NCI-H446 treated with DMSO at 0.1 percent for 48 hours (cell line): ENCODE data around the gene OR8S1.
"Not testable (repeated sequence)": the region's sequence is repeated elsewhere in the genome, so short reads cannot be mapped to it uniquely, and the experiment has no call there.

Experiments
- DNase-seq: peaks from one replicate; lab custom pipeline; 2025; lab: John Stamatoyannopoulos, UW

OR8S1 gene

DNA sequence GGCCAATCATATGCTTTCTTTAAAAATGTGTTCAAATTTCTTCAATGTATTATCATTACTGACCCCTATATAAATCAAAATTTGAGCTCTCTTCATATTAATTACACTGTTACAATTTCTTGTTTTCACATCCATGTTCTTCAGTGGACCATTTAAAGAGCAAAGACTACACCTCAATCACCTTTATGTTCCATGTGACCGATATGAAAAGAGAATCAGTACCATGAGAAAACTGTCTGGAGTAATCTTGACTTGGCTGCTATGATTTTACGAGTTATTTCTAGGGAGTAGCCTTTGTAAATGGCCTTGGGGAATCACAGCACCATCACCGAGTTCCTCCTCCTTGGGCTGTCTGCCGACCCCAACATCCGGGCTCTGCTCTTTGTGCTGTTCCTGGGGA is at the start of gene OR8S1:
OR8S1 (plus strand) TSS at position 301 of the 400 bp plus-strand sequence; CDS start at position 301, 0 bp downstream.
- DNase-seq, result no peak

GRCh38 chr12:48482198-48482597 is 43.2 kb upstream of the OR8S1 start, which contains the start of gene C12orf54:
C12orf54 (plus strand) TSS chr12:48482498; CDS start chr12:48483297, 799 bp downstream.
- no peak for DNase-seq

GRCh38 chr12:48482930-48483329 is 42.5 kb upstream of the OR8S1 start:
- DNase-seq, result no peak

GRCh38 chr12:48486261-48486660 is 39.2 kb upstream of the OR8S1 start:
- no peak for DNase-seq

GRCh38 chr12:48486679-48487078 is 38.8 kb upstream of the OR8S1 start:
- DNase-seq, result no peak

DNA sequence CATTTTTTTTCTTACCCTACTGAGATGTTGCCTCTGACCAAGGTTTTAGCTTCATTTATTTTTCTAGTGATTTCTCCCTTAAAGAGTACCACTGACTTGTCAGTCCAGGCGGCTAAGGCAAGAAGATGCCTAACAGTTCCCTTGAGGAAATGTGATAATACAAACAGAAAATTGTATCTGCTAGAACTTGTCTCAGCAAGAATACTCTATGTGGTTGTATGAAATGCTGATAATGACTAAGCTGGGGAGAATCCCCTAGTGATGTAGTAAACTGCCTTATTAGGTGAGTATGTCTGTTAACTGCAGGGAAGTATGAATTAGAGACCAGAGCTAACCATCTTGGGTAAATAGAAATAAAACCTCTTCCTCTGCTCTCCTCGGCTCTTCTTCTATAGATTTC is 36.4 kb upstream of the OR8S1 start:
- DNase-seq, result no peak

DNA sequence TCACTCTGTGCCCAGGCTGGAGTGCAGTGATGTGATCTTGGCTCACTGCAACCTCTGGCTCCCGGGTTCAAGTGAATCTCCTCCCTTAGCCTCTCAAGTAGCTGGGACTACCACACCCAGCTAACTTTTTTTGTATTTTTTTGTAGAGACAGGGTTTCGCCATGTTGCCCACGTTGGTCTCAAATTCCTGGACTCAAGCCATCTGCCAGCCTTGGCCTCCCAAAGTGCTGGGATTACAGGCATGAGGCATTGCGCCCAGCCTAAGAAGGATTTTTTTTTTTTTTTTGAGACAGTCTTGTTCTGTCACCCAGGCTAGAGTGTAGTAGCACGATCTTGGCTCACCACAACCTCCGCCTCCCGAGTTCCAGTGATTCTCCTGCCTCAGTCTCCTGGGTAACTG is 36.0 kb upstream of the OR8S1 start:
- DNase-seq, result not testable (repeated sequence)

GRCh38 chr12:48500281-48500680 is 25.2 kb upstream of the OR8S1 start:
- DNase-seq, result not testable (repeated sequence)

GRCh38 chr12:48506836-48507235 is 18.6 kb upstream of the OR8S1 start:
- not testable (repeated sequence) for DNase-seq

GRCh38 chr12:48508987-48509386 is 16.4 kb upstream of the OR8S1 start:
- DNase-seq, result no peak

DNA sequence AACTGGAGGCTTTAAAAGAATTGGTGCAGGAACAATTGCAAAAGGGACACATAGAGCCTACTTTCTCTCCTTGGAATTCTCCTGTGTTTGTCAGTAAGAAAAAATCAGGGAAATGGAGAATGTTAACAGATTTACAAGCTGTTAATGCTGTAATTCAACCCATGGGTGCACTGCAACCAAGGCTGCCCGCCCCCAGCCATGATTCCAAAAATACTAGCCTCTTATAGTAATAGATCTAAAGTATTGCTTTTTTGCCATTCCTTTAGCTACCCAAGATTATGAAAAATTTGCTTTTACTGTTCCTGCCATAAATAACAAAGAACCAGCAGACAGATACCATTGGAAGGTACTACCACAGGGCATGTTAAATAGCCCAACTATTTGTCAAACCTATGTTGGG is 15.3 kb upstream of the OR8S1 start:
- no peak for DNase-seq

DNA sequence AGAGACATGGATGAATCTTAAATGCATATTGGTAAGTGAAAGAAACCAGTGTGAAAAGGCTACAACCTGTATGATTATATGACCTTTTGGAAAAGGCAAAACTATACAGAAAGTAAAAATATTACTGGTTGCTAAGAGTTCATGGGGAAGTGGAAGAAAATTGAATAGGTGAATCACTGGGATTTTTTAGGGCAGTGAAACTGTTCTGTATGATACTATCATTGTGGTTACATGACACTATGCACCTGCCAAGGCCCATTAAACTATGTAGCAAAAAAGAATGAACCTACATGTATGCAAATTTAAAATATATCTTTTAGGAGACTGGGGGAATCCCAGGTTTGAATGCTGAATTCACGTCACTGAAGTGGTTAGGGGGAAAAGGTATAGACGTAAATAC is 12.6 kb upstream of the OR8S1 start:
- DNase-seq, result no peak

DNA sequence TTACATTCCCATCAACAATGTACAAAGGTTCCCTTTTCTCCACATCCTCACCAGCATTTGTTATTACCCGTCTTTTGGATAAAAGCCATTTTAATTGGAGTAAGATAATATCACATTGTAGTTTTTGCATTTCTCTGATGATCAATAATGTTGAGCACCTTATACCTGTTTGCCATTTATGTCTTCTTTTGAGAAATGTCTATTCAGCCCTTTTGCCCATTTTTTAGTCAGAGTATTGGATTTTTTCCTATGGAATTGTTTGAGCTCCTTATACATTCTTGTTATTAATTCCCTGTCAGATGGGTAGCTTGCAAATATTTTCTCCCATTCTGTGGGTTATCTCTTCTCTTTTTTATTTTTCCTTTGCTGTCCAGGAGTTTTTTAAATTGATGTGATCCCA is 10.7 kb upstream of the OR8S1 start:
- no peak for DNase-seq

DNA sequence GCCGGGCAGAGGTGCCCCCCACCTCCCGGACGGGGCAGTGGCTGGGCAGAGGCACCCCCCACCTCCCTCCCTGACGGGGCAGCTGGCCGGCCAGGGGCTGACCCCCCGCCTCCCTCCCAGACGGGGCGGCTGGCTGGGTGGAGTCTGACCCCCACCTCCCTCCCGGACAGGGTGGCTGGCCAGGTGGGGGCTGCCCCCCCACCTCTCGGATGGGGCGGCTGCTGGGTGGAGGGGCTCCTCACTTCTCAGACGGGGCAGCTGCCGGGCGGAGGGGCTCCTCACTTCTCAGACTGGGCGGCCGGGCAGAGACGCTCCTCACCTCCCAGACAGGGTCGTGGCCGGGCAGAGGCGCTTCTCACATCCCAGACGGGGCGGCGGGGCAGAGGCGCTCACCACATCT is 5.1 kb upstream of the OR8S1 start:
- not testable (repeated sequence) for DNase-seq

- no peak for DNase-seq
These were observed 2.6 kb downstream of the OR8S1 start for GRCh38 chr12:48527891-48528670.

GRCh38 chr12:48532601-48533000 is 7.2 kb downstream of the OR8S1 start:
- no peak for DNase-seq

- DNase-seq, result no peak
These were observed 11.2 kb downstream of the OR8S1 start for GRCh38 chr12:48536602-48537001.

- peak; percentile 12 for DNase-seq
These were observed 17.0 kb downstream of the OR8S1 start for GRCh38 chr12:48542300-48542928.

DNA sequence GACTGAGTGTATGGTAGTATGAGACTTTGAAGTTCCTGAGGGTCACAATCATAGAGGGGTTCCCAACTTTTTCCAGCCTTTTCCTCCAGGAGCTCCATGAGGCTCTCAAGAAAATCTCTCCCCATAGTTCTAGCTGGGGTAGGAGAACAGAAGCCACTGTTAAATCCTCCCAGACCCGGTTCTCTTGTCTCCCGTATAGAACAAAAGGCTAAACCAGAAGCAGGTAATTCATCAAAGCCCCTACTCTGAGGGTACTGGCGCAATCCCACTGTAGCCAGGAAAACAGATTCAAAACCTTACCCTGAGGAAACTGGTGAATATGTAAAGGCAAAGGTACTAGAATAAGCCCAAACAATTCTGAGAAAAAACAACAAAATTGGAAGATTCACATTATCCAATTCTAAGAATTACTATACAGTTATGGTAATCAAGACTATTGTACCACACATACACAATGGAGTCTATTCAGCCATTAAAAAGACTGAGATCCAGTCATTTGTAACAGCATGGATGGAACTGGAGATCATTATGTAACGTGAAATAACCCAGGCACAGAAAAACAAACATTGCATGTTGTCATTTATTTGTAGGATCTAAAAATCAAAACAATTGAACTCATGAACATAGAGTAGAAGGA is 20.5 kb downstream of the OR8S1 start:
- no peak for DNase-seq

DNA sequence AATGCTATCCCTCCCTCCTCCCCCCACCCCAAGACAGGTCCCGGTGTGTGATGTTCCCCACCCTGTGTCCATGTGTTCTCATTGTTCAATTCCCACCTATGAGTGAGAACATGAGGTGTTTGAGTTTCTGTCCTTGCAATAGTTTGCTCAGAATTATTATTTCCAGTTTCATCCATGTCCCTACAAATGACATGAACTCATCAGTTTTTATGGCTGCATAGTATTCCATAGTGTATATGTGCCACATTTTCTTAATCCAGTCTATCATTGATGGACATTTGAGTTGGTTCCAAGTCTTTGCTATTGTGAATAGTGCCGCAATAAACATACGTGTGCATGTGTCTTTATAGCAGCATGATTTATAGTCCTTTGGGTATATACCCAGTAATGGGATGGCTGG is 21.6 kb downstream of the OR8S1 start:
- not testable (repeated sequence) for DNase-seq

DNA sequence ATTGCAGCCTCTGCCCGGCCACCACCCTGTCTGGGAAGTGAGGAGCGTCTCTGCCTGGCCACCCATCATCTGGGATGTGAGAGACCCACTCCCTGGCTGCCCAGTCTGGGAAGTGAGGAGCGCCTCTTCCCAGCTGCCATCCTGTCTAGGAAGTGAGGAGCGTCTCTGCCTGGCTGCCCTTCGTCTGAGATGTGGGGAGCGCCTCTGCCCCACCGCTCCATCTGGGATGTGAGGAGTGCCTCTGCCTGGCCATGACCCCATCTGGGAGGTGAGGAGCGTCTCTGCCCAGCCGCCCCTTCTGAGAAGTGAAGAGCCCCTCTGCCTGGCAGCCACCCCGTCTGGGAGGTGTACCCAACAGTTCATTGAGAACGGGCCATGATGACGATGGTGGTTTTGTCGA is 26.2 kb downstream of the OR8S1 start:
- DNase-seq, result not testable (repeated sequence)

- not testable (repeated sequence) for DNase-seq
These were observed 28.4 kb downstream of the OR8S1 start for GRCh38 chr12:48553666-48554343.
